Limb (tissue), 2 donors: ENCODE results near the gene CBX4.

Experiments
- DNase-seq, 2 donors: peaks; one replicate each; pipeline ENCODE4 v3.0.0-alpha.2; 2016; ENCODE audit errors: extremely low spot score in 2 of 2

Gene CBX4

DNA sequence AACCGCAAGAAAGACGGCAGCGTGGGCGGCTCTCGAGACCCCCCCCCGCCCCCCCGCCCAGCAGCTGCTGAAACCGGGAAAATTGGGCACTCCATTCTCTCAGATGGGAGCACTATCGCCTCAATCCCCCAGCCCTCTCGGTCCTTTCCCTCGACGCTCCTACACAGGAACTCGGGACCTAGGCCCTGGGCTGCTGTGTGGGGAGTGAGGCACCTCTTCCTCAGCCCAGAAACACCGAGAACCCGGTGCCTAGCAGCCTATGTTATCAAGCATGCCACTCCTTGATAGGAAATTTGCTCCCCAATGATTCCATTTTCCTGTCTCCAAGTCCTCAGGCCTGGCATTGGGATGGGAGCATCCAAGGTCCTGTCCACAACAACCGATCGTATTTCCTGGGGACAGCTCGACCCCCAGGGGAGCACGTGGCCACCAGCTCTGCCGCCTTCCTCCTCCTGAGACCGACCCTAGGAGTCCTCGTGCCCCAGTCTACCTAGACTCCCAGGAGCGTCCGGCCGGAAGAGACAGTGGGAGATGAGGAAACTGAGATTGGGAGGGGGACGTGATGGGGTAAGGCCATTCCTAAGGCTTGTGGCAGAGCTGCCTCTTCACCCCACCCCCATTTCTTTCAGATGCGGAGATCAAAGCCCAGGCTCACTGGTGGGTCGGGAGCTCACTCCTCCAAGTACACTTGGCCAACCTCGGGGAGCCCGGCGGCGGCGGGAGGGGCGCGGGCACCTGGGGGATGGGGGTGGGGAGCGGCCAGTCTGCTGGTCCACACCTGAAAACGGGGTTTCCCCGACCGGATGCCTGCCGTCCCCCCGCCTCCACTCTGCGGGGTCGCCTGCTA, 24.9 kb downstream of the CBX4 start:
- peak in 1 of 2 donors; percentile 59 for DNase-seq

DNA sequence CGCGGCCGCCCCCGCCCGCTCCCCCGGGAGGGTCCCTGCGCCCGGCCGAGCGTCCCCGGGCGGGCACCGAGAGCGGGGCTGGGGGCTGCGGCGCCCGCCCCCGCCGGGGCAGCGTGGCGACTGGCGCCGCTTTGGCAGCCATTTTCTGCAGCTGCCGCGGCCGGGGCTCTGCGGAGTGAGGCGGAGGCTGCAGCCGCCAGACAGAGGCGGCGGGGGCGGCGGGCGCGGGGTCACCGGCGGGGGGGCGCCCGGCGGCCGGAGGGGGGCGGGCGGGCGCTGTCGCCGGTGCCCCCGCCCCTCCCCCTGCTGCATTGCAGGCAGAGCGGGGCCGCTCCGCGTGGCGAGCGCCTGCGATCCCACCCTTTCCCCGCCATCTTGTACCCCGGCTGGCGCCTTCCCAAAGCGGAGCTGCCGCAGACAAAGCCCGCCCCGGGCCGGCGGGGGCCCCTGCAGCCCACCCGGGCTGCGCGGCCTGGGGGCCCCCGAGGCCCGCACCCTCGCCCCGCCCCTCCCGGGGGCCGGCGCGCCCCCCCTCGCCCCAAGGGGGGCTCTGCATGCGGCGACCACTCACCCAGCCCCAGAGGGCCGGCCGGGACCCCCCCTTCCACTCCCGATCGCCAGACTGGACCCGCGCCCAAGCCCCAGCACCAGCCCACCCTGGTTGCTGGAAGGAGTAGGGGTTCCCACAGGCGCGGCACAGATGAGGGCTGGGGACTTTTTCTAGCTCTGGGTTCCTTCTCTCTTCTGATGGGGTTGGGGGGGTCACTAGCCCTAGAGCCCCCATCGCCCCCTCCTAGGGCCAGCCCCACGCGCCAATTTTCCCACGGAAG, 25.7 kb downstream of the CBX4 start:
- DNase-seq, result peak in 1 of 2 donors; percentile 80

DNA sequence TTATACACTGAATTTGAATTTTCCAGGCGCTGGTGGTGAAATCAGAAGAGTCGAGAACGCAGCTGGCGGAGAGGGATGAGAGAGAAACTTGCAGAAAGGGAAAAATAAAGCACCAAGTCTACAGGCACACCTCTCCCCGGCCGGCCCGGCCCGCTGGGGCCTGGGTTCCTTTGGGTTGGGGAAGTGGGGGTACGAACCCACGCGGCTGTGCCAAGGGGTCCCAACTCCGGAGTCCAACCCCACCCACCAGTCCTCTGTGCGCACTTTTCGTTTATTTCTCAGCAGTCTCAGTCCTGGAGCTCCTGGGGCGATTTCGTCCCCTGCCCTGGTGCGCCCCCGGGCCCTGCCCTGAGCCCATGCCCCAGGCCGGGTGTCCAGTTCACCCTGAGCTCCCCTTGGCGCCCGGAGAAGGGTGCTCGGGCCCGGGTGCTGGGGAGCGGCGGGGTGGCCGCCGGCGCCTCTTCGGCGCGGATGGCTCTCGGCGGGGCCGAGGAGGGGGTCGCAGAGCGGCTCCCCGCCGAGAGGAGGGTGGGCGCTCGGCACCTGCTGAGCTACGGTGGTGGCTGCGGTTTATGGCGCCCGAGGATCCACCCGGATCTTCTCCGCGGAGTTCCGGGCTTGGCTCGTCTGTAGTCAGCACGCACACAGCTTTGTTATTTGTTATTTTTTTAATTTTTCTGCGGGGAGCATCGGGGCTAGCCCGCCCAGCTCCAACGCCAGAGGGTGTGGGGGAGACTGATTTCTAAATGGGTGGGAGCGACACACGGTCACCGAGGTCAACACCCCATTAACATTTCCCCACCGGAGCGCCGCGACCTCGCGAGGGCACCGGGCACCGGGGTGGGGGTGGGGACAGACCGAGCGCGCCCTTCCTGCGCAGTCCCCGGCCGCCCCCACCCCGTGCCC, 26.6 kb downstream of the CBX4 start:
- peak in 1 of 2 donors; percentile 70 for DNase-seq

DNA sequence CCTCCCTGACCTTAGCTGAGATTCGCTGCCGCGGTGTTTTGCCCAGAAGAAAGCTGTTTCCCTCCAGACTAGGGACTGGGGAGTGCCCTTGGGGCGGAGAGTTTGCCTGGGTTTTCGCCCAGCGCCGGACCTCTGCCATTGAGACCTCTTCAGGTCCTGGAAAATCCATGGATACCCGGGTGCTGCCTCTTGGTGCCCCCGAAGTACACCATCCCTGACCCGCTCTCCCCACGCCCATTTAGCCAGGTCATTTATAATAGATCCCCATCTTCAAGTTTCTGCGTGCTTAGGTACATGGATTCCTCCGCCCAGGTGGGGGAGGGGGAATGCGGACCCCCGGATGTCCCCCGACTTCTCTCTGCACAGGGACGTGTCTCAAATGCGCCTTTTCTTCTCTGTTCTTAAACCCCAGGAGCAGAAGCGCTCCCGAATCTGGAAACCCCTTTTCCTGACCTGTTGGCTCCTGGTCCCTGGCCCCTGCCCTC, 27.3 kb downstream of the CBX4 start:
- no peak for DNase-seq

DNA sequence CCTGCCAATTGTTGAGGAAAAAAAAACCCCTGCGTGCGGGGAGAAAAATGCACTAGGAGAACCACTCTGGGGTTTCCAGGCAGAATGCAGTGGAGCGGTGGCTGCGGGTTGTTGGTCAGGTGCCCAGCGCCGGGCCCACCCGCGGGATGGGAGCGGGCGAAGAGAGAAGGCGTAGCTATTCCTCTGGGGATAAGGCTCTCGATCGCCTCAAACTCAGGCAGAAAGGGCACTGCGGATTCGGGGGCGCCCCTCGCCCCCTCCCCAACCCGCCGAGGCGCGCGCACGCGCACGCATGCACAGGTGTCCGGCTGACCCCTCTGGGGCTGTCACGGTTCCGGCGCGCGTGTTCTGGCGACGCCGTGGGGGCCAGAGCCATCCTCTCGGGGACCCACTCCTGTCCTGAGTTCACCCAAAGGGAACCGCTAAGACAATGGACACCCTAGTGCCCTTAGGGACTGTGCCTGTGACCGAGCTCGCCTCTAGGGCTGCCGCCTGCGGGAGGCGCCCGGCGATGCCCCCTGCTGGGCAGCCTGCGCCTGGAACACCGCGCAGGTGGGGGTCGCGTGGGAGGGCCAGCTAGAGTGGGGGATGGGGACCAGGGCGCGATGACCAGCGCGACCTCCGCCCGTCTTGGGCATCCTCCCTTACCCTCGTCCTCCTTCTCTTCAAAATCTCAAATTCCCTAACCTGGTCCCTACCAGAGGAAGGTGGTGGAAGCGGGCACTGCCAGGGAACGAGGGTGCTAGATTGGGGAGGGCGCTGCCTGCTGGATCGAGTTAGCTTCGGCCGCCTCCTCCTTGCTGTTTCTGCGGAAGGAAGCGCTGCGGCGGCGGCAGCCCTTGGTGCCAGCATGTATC, 28.0 kb downstream of the CBX4 start:
- DNase-seq, result peak in 1 of 2 donors; percentile 71

DNA sequence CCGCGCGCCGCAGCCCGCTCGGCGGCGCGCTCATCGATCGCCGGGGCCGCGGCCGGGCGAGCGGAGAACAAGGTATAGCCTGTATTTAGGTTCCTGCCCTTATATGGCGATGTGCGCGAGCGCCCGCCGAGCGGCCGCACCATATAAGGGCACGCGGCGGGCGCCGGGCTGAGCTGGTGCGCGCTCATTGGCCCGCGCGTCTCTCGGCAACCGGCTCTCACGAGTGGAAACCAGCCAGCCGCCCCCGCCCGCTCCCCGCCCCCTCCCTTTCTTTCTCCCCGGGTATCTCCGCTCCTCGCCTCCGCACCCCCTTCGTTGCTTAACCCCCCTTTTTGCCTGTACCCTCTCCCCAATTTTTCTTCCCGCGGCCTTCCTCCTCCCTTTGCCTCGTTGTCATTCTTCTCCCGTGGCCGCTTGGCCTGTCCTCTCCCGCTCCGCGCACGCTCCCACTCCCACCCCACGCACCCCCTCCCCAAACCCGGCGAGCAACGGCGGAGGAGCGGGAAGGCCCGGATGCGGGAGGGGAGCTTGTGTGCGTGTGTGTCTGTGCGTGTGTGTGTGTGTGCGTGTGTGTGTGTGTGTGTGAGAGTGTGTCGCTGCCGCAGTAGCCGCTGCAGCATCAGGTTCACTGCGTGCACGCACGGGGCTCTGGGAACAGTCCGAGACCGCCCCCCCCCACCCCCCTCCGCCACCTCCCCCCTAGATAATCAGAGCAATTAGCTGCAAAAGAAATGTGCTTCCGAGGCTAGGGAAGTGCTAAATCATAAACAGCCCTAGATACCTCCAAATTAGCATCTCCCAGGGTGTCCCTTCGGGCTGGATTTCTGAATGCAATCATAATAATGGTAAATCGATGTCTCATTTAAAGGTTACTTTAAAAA, 28.9 kb downstream of the CBX4 start:
- DNase-seq, result peak; percentile 90 to 92

DNA sequence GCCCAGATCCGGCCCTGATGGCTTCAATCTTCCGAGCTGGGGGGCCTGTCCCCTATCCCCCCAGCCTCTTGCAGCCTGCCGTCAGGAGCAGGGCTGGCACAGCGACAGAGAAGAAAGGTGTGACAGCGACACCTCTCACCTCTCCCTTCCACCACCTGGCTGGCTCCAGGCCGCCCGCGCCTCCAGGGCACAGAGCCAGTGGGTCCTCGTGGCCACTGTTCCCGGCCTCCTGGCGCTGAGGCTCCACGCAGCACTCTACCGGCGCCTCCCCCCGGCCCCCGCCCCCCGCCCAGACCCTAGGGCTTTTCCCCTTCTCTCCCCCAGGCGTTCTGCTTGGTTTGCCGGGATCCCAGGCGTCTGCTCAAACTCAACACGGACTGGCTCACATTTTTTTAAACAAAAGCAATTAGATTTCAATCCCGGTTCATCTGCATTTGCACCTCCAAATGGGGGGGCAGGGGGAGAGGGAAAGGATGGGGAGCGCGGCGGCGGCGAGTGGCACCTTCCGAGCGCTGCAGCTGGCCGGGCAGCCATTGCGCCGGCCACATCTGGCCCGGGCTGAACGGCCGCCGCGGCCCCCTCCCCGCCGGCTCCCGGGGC, 29.6 kb downstream of the CBX4 start:
- no peak for DNase-seq

DNA sequence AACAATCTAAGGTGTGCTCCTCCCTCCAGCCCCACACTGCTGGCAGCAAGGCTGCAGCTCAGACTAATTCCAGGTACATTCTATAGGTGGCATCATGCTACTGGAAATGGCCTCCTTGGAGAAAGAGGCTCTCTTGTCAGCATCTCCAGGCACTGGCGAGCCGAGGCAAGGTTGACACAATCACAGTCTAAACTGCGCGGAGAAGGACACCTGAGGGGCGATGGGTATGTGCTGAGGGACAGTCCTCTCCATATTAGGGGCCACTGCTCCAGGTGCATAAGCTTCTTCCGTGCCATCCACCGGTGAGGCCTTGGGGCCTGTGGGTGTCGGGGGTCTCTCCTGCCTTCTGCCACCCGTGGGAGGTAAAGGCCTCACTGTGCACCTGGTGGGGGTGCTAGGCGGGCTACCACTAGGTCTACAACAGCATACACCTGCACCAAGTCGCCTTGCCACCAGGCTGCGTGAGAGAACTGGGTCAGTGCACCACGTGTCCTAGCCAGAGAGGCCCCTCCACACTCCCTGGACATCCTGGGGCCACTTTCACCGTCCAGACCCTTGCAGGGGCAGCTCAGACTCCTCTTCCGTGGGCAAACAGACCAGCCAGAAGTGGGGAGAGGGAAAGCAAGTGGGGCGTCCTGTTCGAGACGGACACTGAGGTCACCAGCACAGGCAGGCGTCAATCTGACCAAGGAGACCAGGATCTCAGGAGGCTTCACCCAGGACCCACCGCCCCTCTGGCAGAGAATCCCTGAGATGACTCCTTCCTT, 30.3 kb downstream of the CBX4 start:
- DNase-seq, result no peak

DNA sequence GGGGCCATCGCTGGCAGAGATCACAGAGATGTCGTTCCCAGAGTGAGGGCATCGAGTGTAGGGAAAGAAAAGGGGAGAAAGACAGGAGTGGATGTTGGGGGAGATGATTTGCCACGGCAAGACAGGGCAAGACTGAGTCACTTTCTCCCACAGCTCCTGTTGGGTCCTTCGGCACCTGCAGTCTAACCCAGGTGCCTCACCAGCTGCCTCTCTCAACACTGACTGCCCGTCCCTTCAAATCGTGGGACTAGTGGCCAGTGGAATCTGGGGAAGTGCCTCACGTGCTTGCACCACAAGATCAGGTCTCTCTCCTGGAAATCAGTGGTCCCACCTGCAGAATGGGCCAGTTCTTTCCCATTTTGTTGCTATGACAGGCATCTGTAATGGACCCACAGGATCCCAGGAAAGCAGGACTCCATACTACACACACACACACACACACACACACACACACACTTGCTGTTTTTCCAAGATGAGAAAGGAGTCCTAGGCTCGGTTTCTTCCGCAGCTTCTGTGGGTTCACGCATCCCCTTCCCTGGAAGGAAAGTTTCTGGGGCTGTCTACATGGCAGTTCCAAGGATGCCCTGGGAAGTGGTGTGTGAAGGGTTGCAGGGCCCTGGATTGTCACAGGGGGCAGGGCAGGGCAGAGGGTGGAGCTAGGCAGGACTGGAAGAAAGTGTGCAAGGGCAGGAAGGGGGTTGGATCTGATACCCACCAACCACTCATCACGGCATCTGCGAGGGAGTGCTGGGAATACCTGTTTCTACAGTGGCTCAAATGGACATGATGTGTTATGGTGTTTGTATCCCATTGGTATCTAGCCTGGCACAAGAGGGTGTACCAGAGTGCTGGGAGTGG, 32.1 kb downstream of the CBX4 start:
- DNase-seq, result no peak

DNA sequence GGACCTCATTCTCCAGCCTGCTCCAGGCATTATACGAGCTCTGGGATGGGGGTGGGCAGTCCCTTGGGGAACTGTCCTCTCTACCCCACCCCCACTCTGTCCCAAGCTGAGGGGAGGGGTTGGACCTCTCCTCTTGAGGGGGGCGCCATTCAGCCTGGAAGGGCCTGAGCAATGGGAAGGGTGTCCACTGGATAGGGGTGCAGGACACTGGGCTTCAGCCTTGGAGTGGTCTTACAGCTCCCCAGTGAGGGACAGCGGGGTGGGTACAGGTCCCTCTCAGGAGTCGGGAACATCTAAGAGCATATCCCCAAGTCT, 32.8 kb downstream of the CBX4 start:
- no peak for DNase-seq

DNA sequence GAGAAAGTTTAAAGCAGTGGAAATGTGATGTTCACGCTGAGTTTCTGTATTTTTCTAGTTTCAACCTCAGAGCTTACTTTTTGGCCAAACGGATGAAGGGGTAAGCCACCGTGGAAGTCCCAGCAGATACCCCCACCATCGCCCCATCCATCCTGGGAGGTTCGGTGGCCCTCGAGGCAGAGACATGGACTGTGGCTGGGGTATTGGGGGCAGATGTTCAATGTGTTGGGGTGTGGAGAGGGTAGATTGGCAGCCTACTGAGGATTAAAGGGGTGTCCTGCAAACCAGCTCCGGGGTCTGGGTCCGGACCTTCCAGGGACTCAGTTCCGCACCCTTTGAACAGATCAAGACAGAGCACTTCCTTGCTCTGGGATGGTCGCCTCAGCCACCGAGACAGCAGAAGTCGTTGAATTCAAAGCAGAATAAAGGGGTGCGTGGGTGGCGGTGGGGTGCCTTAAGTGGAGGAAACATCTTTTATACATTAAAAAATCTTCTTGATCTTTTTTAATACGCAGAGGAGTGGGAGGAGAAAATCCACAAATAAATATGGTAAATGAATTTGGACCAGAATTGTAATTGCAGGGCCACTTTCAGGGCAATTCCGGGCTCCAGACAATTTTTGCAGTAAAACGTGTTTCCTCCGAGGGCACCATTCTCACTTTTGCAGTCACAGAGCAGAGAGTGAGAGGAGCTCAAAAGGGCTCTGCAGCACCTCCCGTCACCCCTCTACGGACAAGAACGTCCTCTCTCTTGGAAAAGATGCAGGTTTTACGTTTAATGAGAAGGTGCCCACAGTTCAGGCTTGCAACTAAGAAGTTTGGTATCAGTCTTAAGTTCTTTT, 34.2 kb downstream of the CBX4 start:
- no peak for DNase-seq

DNA sequence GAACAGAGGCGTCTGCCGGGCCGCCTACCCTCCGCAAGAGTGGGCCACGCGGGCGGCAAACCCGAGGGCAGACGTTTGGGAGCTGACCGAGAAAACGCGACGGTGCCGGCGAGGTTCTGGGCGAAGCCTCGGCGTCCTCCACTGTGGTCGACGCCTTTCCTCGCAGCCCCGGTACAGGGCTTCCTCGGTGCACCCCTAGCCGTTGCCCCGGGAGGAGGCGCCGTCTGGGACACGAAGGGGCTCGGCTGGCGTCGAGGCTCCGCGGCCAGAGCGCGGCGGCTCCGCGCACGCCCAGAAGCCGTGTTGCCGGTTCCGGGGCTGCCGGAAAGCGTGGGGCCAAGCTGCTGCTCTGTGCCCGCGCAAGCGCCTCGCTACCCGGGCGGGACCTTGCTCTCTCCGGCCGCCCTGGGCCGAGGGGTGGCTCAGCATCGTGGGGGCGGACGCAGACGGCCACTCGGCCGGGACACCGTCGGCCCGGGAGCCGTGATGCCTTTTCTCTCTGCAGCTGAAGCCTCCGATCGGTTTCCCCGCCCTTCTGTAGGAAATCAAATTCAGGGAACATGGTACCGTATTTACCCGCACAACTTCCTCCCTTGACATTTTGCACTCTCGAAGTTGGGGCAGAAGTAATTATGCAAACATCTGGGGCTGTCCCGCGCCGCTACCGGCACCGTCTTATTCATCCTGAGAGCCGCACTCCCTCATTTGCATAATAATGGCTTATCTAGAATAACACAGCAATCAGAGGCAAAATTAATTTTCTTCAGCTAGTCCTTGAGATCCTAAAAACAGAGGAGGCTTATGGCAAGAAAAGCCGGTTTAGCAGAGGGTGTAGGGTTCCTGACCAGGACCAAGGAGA, 35.0 kb downstream of the CBX4 start:
- DNase-seq, result peak in 1 of 2 donors; percentile 65

DNA sequence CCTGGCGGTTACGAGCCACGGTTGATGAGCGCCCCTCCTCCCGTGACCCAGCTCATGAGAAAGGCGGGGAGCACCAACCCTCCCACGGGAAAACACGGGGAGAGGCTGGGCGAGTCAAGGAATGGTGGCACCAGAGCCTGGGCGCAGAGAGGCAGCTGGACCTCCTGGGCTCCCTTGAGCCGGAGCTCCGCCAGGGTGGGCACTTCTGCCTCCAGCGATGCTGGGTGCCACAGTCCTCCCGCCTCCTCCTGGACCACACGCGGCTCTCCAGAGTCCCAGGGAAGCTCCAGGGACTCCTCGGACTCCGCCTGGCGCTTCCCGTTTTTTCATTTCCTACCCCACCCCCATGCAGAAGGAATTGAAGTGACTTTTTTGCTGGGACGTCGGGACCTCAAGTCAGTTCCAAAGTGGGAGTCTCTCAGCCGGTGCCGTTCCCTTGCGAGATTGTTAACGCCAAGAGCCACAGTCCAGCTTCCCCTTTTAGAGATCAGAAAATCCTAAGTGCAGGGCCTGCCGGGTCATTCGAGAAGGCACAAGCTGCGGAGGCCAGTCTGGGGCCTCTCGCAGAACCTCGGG, 35.7 kb downstream of the CBX4 start:
- DNase-seq, result no peak

DNA sequence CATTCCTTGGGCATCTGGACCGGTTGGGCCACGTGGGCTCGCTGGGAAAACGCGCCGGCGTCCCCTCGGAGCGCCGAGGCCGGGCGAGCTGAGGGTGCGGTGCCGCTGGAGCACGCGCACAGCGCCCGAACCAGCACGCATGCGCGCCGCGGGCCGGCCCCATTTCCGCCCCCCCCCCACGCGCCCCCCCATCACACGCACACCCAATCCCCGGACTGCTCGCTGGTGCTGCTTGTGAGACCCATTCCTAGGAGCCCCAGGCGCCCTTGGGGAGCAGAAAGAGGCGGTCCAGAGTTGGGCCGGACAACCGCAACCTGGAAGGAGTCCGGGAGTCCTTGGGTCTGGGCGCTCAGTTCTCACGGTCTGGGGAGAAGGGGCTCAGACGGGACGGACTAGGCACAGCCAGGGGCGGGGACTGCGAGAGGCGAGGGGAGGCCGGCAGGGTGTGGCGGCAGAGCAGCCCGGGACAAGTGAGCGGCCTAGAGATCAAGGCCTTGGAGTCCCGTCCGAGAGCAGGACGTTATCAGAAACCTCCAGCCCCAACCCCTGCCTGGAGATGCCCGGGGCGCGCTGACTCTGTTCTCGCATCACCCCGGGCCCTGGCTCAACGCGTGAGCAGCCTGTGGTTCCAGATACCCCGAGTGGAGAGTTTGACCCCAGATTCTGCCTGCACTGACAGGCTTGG, 36.4 kb downstream of the CBX4 start:
- peak in 1 of 2 donors; percentile 68 for DNase-seq
